ENCODE data around the gene GRIN3B.

GRIN3B gene

GRCh38 chr19:1041272-1041834 lies 41.1 kb downstream of the GRIN3B start:
- DNase-seq (ENCODE audit: low read depth, low spot score), result no peak

- DNase-seq (ENCODE audit: low read depth, low spot score), result no peak
Observed at GRCh38 chr19:1041835-1042685, 41.8 kb downstream of the GRIN3B start.

- DNase-seq (ENCODE audit: low read depth, low spot score), result no peak
Observed at GRCh38 chr19:1042689-1043511, 42.7 kb downstream of the GRIN3B start.

GRCh38 chr19:1045247-1045603 lies 45.0 kb downstream of the GRIN3B start:
- no peak for DNase-seq (ENCODE audit: low read depth, low spot score)

- DNase-seq (ENCODE audit: low read depth, low spot score), result no peak
Observed at GRCh38 chr19:1046117-1046626, 46.0 kb downstream of the GRIN3B start.

GRCh38 chr19:1046836-1047695 lies 46.8 kb downstream of the GRIN3B start:
- no peak for DNase-seq (ENCODE audit: low read depth, low spot score)

GRCh38 chr19:1047696-1048147 lies 47.5 kb downstream of the GRIN3B start:
- DNase-seq (ENCODE audit: low read depth, low spot score), result no peak

- no peak for DNase-seq (ENCODE audit: low read depth, low spot score)
Observed at GRCh38 chr19:1049106-1049505, 48.9 kb downstream of the GRIN3B start.

GRCh38 chr19:1049800-1050199 lies 49.6 kb downstream of the GRIN3B start:
- no peak for DNase-seq (ENCODE audit: low read depth, low spot score)

- DNase-seq (ENCODE audit: low read depth, low spot score), result no peak
Observed at GRCh38 chr19:1050989-1051788, 51.0 kb downstream of the GRIN3B start.

- DNase-seq (ENCODE audit: low read depth, low spot score), result no peak
Observed at GRCh38 chr19:1051791-1052190, 51.6 kb downstream of the GRIN3B start.

- DNase-seq (ENCODE audit: low read depth, low spot score), result no peak
Observed at GRCh38 chr19:1052349-1052975, 52.2 kb downstream of the GRIN3B start.

- DNase-seq (ENCODE audit: low read depth, low spot score), result no peak
Observed at GRCh38 chr19:1053176-1054101, 53.2 kb downstream of the GRIN3B start.

GRCh38 chr19:1054102-1055027 lies 54.1 kb downstream of the GRIN3B start:
- DNase-seq (ENCODE audit: low read depth, low spot score), result no peak

- no peak for DNase-seq (ENCODE audit: low read depth, low spot score)
Observed at GRCh38 chr19:1055028-1055425, 54.8 kb downstream of the GRIN3B start.

GRCh38 chr19:1055886-1056620 lies 55.8 kb downstream of the GRIN3B start:
- DNase-seq (ENCODE audit: low read depth, low spot score), result no peak

All from activated CD4-positive, CD25-positive, alpha-beta regulatory T cell treated with anti-CD3 and anti-CD28 coated beads, Interleukin-2, amount 50 U/mL, for 16 hours (primary cell).